Activated CD8-positive, alpha-beta memory T cell treated with anti-CD3 and anti-CD28 coated beads, Interleukin-2, amount 50 U/mL, for 4 hours (primary cell): ENCODE data around the gene STYK1.
"Not testable (repeated sequence)": the region's sequence is repeated elsewhere in the genome, so short reads cannot be mapped to it uniquely, and the experiment has no call there.

Experiments used
- DNase-seq: peaks from one replicate; pipeline ENCODE4 v3.0.0-alpha.2; 2020

Gene STYK1

DNA sequence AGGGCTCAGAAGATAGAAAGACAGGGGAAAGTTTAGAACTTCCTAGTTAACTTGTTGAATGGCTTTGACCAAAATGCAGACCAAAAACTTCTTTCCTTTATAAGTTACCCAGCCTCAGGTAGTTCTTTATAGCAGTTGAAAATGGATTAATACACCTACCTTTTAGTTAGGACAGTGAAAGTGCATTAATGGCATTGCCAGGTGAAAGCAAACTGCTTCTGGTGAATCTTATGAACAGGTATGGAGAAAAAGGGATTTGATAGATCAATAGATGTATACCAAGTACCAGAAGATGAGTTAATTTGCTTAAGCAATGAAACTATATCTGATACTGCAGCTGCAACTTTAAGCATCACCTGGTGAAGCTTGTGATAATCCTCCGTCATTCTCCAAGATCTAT, 14.2 kb upstream of the STYK1 start:
- DNase-seq, result no peak

DNA sequence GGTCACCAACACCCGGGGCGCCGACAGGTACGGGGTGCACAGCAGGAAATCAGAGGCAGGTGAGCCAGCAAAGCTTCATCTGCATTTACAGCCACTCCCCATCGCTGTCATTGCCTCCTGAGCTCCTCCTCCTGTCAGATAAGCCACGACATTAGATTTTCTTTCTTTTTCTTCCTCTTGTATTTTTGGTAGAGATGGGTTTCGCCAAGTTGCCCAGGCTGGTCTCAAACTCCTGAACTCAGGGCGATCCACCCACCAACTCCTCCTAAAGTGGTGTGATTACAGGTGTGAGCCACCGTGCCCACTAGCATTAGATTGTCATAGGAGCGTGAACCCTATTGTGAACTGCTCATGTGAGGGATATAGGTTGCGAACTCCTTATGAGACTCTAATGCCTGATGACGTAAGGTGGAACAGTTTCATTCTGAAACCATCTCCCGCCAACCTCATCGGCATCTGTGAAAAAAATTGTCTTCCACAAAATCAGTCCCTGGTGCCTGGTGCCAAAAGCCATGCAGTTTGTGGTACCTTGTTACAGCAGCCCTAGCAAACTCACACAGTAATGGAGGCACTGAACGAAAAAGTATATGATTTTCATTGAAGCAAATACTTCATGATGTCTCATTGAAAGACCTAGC, 1.5 kb downstream of the STYK1 start:
- DNase-seq, result peak; percentile 30

DNA sequence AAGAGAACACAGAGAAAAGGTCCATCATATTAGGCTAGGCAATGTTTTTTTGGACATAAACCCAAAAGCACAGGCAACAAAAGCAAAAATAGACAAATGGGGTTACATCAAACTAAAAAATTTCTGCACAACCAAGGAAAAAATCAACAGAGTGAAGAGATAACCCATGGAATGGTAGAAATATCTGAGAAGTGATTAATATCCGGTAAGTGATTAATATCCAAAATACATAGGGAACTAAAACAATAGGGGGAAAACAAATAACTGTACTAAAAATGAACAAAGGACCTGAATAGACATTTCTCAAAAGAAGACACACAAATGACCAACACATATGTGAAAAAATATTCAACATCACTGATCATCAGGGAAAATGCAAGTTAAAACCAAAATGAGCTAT, 4.3 kb downstream of the STYK1 start:
- DNase-seq, result no peak

DNA sequence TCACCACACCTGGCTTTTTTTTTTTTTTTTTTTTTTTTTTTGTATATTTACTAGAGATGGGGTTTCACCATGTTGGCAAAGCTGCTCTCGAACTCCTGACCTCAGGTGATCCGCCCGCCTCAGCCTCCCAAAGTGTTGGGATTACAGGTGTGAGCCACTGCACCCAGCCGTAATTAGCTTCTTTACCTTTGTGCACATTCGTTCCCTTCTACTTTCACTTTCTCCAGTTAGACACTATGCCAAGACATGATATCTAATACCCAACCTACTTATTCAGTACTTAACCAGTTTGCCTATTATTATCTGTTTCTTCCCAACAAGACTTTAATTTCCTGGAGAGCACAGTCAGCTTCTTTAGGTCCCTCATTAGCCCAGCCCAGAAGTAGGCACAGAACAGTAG, 5.3 kb downstream of the STYK1 start:
- no peak for DNase-seq

DNA sequence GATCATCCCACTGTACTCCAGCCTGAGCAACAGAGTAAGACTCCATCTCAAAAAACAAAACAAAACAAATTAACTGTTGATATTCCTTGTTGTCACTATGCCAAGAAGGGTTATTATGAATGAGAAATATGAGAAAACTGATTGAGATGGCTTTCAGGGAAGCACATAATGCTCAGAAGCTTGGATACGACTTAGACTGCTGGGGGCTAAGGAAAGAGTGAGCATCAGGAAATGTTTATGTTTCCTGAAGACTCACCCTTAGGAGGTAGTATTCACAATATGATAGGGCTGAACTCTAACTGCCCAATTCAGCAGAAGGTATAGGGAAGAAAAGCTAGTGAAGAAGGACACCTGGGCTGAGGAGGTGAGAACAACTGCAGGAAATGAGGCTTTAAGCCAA, 6.3 kb downstream of the STYK1 start:
- no peak for DNase-seq

DNA sequence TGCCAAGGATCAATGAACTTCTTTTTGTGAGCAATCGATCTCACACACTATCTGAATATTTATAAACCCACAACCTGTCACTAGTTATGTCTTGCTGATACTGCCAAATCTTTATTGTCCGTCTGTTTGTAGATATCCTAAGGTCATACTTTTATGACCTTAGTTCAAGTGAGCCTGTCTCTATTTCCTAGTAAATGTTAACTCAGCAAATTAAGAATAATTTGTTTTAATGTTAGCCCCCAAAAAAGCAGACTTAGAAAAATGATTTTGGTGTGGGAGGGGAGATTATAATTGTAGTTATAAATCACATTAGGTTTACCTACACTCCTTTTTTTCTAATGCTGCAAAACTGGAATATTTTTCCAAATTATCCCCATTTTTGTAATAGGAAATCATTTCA, 9.4 kb downstream of the STYK1 start:
- no peak for DNase-seq

DNA sequence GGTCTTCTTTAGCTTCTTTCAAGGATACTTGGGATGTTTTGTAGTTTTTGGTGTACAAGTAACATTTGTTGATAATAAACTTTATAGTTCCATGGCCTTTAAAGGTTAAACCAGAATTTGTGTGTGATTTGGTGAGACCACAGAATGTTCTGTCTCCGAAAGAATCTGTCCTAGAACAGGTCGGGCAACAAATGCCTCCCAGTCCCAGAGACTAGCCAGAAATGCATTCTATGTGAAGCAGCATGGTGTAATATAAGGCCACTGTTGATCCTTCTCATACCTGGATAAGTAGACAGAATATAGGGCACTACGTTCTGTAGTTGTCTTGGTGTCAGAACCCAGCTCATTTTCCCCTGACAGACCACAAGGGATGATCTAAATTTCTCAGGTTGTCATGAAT, 10.0 kb downstream of the STYK1 start:
- DNase-seq, result no peak

DNA sequence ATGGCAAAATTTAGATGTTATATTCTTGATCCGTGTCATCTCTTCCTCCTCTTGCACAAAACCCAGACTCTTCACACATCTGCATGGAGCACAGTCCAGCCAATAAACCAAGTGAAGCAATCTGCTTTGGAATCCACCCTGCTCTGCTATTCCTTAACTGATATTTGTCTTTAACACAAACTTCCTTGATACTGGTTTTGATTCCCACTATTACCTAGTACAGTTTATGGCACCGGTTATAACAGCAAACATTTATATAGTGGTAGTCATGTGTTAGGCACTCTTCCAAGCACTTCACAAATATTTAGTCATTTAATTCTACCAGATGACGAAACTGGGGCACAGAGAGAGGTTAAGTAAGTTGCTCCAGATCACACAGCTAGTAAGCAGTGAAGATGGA, 12.5 kb downstream of the STYK1 start:
- no peak for DNase-seq

DNA sequence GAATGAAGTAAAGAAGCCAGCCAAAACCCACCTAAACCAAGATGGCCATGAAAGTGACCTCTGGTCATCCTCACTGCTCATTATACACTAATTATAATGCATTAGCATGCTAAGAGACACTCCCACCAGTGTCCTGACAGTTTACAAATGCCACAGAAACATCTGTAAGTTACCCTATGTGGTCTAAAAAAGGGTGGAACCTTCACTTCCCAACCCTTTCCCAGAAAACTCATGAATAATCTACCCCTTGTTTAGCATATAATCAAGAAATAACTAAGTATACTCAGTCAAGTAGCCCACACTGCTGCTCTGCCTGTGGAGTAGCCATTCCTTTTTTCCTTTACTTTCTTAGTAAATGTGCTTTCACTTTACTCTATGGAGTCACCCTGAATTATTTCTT, 19.8 kb downstream of the STYK1 start:
- DNase-seq, result no peak

DNA sequence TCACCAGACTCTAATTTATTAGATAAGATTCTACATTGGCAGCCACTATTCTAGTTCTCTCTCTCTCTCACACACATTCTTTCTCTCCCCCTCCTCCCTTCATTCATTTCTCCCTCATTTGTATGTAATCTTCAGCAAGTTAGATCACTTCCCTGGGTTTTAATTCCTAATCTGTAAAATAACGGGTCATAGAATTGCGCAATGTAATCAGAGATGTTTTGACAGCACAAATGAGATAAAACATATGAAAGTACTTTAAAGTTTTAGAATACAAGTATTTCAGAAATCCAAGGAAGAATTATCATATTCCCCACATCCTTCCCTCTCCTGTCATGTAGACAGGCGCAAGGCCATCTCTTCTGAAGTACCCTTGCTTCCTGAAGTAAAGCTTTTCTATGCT, 21.7 kb downstream of the STYK1 start:
- DNase-seq, result no peak

DNA sequence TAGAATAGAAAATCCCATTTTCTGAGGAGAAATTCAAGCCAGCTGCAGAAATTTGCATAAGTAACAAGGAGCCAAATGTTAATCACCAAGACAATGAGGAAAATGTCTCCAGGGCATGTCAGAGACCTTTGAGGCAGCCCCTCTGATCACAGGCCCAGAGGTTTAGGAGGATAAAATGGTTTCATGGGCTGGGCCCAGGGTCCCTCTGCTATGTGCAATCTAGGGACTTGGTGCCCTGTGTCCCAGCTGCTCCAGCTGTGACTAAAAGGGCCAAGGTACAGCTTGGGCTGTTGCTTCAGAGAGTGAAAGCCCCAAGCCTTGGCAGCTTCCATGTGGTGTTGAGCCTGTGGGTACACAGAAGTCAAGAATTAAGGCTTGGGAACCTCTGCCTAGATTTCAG, 27.3 kb downstream of the STYK1 start:
- DNase-seq, result not testable (repeated sequence)

DNA sequence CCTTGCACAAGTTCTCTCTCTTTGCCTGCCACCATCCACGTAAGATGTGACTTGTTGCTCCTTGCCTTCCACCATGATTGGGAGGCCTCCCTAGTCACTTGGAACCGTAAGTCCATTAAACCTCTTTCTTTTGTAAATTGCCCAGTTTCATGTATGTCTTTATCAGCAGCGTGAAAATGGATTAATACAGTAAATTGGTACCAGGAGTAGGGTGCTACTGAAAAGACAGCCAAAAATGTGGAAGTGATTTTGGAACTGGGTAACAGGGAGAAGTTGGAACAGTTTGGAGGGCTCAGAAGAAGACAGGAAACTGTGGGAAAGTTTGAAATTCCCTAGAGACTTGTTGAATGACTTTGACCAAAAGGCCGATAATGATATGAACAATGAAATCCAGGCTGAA, 27.9 kb downstream of the STYK1 start:
- no peak for DNase-seq

DNA sequence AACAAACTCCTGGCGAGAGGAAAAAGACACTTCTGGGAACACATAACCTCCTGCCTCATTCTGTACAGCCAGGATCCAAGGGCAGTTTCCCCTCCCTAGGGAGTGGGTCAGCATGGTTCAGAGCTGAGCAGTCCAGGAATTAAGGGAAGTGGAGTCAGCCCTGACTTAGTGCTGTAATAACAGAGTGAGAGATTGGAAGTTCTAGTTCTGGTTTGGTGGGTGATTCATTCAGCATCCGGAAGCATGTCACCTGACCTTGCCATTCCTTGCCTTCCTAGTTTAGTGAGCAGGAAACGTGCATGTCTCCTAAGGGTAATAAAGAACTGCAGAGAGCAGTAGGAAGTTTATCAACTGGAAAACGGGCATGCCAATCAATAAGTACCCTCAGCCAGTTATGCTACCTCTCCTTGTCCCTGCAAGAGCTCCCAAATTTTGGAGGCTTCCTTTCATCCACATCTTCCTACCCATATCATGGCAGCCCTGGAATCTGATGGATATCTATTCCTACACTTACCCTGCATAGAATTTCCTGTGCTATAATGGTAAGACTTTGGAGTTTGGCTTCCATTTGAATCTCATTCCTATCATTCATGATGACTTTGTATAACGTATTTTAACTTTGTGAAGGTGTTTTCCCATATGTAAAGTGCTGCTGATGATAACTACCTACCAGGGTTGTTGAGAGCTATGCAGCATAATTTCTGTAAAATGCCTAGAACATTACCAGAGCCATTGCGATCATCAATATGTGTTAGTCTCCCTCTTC, 31.9 kb downstream of the STYK1 start:
- DNase-seq, result no peak

DNA sequence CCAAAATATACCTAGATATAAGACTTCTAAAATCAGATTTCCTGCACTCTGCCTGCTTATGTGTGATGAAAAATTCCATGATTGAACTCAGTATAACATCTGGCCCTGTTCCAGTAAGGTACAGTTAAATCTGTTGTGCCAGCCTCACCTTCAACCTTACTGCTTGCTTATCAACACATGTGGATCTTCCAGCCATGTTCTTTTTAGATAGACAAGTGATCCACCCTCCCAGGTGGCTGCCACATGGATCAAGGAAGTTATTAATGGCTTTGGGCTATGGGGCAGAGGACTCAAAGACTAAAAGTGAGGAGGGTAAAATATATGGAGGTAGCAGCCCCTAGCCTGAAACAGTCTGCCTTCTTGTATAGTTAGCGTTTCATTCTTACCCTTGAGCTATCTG, 35.1 kb downstream of the STYK1 start:
- DNase-seq, result no peak

DNA sequence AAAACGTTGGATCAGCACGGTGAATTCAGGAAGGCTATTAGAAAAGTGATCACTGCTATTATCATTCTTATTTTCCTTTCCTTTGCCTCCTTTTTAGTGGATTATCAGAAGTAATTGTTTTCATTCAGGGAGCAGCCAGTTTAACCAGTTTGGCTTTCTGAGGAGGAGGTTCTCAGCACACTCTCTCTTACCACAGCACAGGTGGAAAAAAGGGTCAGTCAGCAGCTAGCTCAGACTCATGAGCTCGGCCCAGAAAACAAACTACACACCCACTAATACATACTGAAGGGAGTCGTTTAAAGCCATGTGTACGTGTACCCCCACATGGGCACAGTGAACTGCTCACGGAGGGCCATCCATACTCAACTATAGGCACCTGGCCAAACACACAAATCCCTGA, 37.2 kb downstream of the STYK1 start:
- DNase-seq, result no peak

DNA sequence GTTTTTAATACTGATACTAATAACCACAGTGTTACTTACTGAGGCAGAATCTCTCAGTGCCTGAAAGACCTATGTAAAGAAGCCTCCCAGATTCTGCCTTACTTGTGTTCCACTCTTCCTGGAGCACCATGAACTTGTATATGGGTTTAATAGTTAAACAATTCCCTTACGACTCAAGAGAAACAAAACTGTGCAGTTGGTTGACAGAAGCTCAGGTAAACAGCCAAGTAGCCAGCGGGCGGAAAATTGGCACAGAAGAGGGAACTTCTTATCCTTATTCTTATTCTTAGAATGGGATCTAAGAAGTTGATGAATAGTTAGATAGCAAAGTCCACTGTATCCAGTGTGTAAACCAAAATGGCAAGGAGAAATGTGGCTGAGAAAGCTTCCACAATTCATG, 37.7 kb downstream of the STYK1 start:
- no peak for DNase-seq

DNA sequence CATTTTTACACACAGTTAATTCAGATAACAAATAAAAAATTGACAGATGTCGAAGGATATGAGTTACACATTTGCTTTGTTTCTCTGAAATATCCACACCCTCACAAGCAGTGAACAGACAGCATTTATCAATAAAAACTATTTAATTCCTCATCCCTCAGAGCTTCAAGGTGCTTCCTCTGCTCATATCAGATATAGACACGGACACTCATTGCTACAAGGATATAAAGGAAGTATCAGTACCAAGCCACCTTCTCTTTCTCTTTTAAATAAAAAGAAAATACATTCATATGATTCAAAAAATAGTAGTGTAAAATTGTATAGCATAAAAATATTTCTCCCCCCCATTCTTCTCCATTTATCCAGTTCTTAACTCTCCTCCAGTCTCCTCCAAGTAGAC, 38.5 kb downstream of the STYK1 start:
- DNase-seq, result no peak

DNA sequence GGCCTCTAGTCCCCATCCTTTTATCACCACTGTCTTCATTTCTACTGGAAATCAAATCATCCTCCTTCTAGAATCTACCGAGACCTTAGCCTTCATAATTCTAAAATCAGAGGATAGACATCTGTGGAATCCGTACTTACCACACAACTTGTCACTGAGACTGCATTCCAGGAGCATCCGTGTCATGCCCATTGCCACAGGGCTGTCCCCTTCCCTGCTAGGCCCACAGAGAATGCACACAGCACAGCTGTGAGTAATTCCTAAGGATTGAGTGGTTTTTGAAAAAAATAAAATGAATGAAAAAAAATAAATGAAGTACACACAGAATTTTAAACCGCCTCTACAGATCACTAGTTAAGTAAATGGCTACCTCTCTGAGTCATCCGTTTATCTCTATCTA, 39.4 kb downstream of the STYK1 start:
- DNase-seq, result no peak

DNA sequence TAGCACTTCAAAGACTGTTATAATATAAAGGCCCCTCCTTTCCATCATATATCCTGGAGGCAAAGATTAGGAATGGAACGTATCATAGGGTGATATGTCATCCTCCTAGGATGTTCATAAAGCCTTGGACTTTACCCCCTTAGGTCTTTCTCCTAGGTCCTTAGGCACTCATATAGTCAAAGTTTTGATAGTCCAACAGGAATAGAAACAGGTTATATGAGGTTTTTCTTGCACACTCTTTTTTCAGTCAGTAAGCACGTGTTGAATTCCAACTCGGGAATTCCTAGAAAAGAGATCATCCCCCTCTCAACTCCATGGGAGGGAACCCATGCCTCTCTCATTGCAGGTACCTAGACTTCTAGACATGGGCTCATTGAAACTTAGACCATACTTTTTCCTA, 40.3 kb downstream of the STYK1 start:
- no peak for DNase-seq

DNA sequence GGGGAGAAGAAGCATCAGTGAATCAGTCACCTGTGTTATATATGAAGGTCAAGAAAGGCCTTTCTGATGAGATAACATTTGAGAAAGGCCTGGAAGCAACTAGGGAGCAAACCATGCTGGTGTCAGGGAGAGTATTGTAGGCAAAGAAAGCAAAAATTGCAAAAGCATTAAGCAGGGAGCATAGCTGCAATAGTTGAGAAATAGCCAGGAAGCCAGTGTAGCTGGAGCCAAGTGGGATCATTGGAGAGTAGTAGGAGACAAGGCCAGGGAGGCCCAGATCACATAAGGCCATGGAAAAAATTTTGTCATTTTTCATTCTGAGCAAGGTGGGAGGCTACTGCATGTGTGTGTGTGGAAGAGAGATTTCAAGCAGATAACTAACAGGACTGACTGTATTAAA, 41.6 kb downstream of the STYK1 start:
- DNase-seq, result no peak

DNA sequence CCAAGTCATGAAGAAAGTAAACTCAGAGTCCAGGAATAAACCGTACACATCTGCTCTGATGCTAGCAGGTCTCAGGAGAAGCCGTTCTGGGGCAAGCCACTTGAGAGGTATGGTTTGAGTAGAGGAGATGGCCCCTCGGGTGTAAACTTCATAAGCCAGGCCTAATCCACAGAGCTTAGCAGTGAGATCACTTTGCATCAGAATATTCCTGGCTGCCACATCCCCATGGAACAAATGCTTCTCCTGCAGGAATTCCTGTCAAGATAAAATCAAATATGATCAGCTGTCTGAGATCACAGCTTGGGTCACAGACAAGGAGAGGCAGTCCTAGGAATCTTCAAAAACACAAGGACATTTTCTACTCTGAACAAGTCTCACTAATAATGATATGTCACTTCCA, 49.2 kb downstream of the STYK1 start:
- DNase-seq, result no peak

DNA sequence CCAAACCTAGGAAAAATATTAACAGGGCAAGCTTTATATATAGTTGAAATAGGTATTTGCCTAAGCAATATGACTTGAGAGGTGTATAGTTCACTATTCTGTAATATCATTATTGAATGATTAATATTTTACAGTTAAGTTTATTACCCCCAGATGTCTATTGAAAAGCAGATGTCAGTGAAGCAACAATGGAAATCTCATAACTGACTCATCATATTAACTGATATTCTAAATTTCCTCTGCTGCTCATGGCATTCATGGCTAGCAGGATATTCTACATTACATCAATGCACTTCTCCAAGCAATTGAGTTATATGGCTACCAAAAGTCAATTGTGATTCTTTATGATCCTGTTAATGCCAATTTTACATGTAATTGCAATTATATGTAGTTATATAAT, 50.7 kb downstream of the STYK1 start:
- DNase-seq, result no peak

DNA sequence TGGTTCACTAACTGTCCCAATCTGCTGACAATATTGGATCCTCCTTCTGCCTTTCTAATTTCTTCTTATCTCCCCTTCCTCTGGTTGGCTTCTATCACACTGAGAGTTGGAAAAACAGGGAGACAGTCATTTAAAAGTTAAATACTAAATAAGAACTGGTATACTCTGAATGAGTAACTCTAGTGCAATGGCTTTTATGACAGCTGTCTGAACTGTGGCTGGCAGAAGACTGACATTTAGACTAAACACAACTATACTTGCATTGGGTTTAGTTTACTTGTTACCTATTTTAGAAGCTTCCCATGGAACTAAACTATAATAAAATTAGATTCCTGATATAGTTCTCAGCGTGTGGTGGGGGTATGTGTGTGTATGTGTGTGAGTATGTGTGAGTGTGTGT, 52.6 kb downstream of the STYK1 start:
- no peak for DNase-seq

DNA sequence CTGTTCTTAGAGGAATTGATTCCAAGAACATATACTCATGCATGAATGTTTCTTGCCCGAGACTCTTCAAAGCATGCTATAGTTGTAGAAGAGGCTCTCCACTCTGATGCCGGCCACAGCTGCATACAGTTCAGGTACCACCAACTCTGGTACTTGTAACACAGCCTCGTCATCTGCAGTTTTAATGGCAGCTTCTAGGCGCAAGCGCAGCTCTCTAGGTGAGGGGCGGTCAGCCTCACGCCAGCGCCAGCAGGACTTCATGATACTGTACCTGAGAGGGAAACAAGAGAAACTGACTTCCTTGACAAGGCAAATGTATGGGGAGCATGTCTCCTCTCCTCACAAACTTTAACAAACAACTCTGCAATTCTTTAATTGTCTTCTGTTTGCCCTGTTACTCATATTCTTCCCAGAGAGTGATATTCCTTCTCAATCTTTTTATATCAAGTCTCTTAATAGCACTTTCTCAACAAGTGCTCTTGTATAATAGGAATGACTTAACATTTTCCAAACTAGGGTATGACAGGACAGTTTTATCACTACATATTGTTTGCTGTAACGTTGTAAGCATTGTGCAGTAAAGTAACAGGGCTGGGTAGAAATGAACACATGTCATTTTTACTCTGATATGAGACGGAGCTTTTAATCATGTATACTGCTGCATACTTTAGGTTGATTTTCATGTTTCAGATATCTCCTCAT, 53.6 kb downstream of the STYK1 start:
- no peak for DNase-seq
